HepG2 (cell line): Measurements from ENCODE around the gene KRTAP12-2. TPM values are rescaled to one million over a fixed set of nuclear protein-coding genes. Genes with fewer than 3 reads are reported as not detected.

Source experiments
- KLF6 ChIP-seq: IDR thresholded peaks from 2 replicates; pipeline ENCODE4 v1.8.0; 2016; ENCODE audit warnings: missing biosample characterization, missing genetic modification reagents
- MAZ ChIP-seq, 2 experiments: sonication (generic) in 1 of 2; formaldehyde crosslinking in 1 of 2; IDR thresholded peaks; 2 replicates each; pipeline versions ENCODE4 v1.5.0 to v1.6.1; 2012 to 2020; ENCODE audit warnings: low read depth in 2 of 2, mild to moderate bottlenecking in 2 of 2, borderline replicate concordance in 1 of 2, improper control_type of control experiment in 1 of 2, low read length in 1 of 2, missing genetic modification reagents in 1 of 2, moderate library complexity in 1 of 2
- TERF1 ChIP-seq: sonication (generic); formaldehyde crosslinking; IDR thresholded peaks from 2 replicates; pipeline ENCODE4 v1.8.0; 2022; ENCODE audit warnings: mild to moderate bottlenecking, missing genetic modification reagents, moderate library complexity
- TFE3 ChIP-seq: IDR thresholded peaks from 2 replicates; pipeline ENCODE4 v1.6.1; 2016
- ZBTB20 ChIP-seq: sonication (generic); formaldehyde crosslinking; IDR thresholded peaks from 2 replicates; pipeline ENCODE4 v1.8.1; 2023; ENCODE audit warnings: missing genetic modification reagents, low read depth, mild to moderate bottlenecking, borderline replicate concordance
- ZNF292 ChIP-seq: sonication (generic); formaldehyde crosslinking; IDR thresholded peaks from 2 replicates; pipeline ENCODE4 v1.8.1; 2022; ENCODE audit warnings: mild to moderate bottlenecking, low read depth, missing genetic modification reagents, borderline replicate concordance
- ZNF687 ChIP-seq: sonication (generic); formaldehyde crosslinking; IDR thresholded peaks from 2 replicates; pipeline ENCODE4 v1.5.1; 2020; ENCODE audit warnings: mild to moderate bottlenecking, missing genetic modification reagents, moderate library complexity
- polyA plus RNA-seq, 8 experiments: library from polyadenylated mRNA; depleted of rRNA in 3 of 8; stranded (reverse) in 7 of 8; unstranded in 1 of 8; fragments of >200 nt; fragmentation: Illumina TruSeq in 4 of 8; extraction: Trizol in 4 of 8; gene quantifications; 2 replicates each; pipeline versions ENCODE4 v1.2.1 to v1.2.3, GENCODE V29; 2011 to 2016; ENCODE audit warnings: low read depth in 4 of 8, missing spikeins in 1 of 8, mixed read lengths in 1 of 8; ENCODE audit not compliant: insufficient read depth in 1 of 8
- total RNA-seq, 5 experiments: library from RNA; depleted of rRNA; stranded (reverse); fragments of >200 nt; fragmentation: Illumina TruSeq; extraction: Trizol; gene quantifications; 2 replicates each; pipeline ENCODE4 v1.2.3, GENCODE V29; 2016; ENCODE audit warnings: low read depth in 1 of 5
- TF ChIP-seq, protein P1 (sequence below): sonication (generic); formaldehyde crosslinking; IDR thresholded peaks from 2 replicates; pipeline ENCODE4 v1.4.0; 2020; ENCODE audit warnings: missing genetic modification reagents
- TF ChIP-seq, protein P2 (sequence below): IDR thresholded peaks from 2 replicates; pipeline ENCODE4 v1.6.1; 2012; ENCODE audit warnings: inconsistent platforms

KRTAP12-2 gene
- total and polyA plus RNA-seq, 2 of the 13 experiments (the other 11 are each of a cell fraction or from before 2014, with no cell fraction given) = not detected

- TF ChIP-seq ZNF687 (CRISPR knock-in tag) (peak; percentile 53), TFE3 (CRISPR knock-in tag) (0 out of 2 replicates have a peak, but pooled peaks have one; percentile 46), TERF1 (CRISPR knock-in tag) (no peak), ZNF292 (CRISPR knock-in tag) (no peak), ZBTB20 (CRISPR knock-in tag) (no peak), KLF6 (CRISPR knock-in tag) (0 out of 2 replicates have a peak, but pooled peaks have one; percentile 65), MAZ (IDR thresholded peaks at IDR 0.05; ENCODE audit: borderline replicate concordance, low read depth, low read length) (no peak), MAZ (CRISPR knock-in tag; IDR thresholded peaks at IDR 0.05; ENCODE audit: low read depth) (0 out of 2 replicates have a peak, but pooled peaks have one; percentile 29)
- TF ChIP-seq, protein P1, sequence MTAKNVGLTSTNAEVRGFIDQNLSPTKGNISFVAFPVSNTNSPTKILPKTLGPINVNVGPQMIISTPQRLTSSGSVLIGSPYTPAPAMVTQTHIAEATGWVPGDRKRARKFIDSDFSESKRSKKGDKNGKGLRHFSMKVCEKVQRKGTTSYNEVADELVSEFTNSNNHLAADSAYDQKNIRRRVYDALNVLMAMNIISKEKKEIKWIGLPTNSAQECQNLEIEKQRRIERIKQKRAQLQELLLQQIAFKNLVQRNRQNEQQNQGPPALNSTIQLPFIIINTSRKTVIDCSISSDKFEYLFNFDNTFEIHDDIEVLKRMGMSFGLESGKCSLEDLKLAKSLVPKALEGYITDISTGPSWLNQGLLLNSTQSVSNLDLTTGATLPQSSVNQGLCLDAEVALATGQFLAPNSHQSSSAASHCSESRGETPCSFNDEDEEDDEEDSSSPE (CRISPR knock-in tag) = peak; percentile 53
- TF ChIP-seq, protein P2, sequence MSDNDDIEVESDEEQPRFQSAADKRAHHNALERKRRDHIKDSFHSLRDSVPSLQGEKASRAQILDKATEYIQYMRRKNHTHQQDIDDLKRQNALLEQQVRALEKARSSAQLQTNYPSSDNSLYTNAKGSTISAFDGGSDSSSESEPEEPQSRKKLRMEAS = peak; percentile 72
Observed at GRCh38 chr21:44653123-44653522, 13.6 kb downstream of the KRTAP12-2 start (continued).
